Measurements from ENCODE around the gene UTF1. TPM values are rescaled to one million over a fixed set of nuclear protein-coding genes. Genes with fewer than 3 reads are reported as not detected.

The UTF1 gene
- total and polyA plus RNA-seq, 2 donors (not counting 1 experiment from before 2014, with no cell fraction given): 0.10 to 0.25 TPM

DNA sequence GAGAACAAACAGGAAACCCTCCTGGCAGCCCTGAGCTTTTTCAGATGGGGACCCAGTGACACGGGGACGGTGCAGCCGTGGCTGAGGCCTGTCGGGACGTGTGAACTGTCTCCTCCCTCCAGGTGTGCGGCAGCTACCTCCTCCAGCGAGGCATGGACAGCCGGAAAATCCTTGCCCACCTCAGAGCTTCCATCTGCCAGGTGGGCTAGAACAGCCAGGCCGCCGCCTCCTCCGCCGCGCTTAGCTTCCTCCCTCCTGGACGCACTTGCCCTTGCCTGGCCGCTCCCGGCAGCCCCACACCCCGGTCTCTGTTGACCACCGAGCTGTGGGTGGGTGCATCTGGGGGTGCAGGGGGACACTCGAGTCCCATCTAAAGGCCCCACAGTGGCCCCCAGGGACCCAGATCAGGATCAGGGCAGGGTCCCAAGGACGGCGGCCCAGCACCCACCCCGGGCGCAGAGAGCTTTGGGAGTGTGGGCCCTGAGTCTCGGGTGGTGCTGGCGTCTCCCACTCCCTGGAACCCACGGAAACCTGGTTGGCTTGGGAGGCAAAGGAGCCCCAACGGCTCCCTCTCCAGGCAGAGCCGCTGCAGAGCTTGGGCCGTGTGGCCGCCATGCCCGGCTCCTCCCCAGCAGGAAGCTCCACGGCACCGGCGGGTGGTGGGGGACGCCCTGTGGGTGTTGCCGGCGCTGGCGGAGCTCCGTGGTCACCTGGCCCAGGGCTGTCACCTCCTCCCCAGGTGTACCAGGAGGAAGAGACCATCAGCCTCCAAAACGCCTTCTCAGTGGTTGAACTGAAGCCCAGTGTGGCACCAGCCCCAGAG, 32.9 kb upstream of the UTF1 start:
- Histone ChIP-seq H3K9me3 (ENCODE audit: control extremely low read depth in 1 of 3, control insufficient read depth in 2 of 3, insufficient read depth in 1 of 3, low read length in 2 of 3) (peaks cover 0 to 1% (median 0%) of the 10 kb centered on the region in 3 donors), H3K36me3 (replicated peaks in 1 of 2; ENCODE audit: control extremely low read depth in 1 of 2, control insufficient read depth in 1 of 2, extremely low read depth in 1 of 2, insufficient read depth in 2 of 2, low read length in 1 of 2) (no peaks in the 10 kb centered on the region), H3K4me1 (ENCODE audit: control insufficient read depth in 2 of 2, insufficient read depth in 2 of 2, low read length in 2 of 2) (no peaks in the 10 kb centered on the region), H3K4me3 (ENCODE audit: control extremely low read depth in 1 of 5, extremely low read depth in 1 of 5, insufficient read depth in 1 of 5, low read depth in 2 of 5, low read length in 4 of 5) (no peak overlapping the region), H3K27ac (ENCODE audit: low read length in 2 of 2) (no peak overlapping the region), H2AFZ (ENCODE audit: insufficient read depth, low read depth, low read length, poor library complexity, severe bottlenecking) (no peak overlapping the region), H3K9ac (ENCODE audit: low read length) (no peak overlapping the region), H3K4me2 (replicated peaks; ENCODE audit: low read depth, low read length, poor library complexity, severe bottlenecking) (no peak overlapping the region), H3K79me2 (ENCODE audit: control insufficient read depth, insufficient read depth, low read length) (no peaks in the 10 kb centered on the region), H3K27me3 (replicated peaks in 1 of 4; ENCODE audit: control extremely low read depth in 1 of 4, control insufficient read depth in 3 of 4, insufficient read depth in 4 of 4, low read length in 3 of 4) (no peaks in the 10 kb centered on the region), H4K20me1 (ENCODE audit: control insufficient read depth, insufficient read depth, low read length, poor library complexity, severe bottlenecking) (no peaks in the 10 kb centered on the region)
- no peaks in the 10 kb centered on the region for H3K4me1 Mint-ChIP-seq
- H3K27ac Mint-ChIP-seq: no peak overlapping the region
- no peak for ATAC-seq (ENCODE audit: low read depth)
- H3K9me3 Mint-ChIP-seq (ENCODE audit: insufficient read depth): no peaks in the 10 kb centered on the region
- no peaks in the 10 kb centered on the region for H3K27me3 Mint-ChIP-seq
- WGBS (ENCODE audit: insufficient coverage): 87% methylated on average over 40 of the region's 40 CpGs
- intact Hi-C loops (cut with micrococcal nuclease): no loop called here
- TF ChIP-seq, protein P1, sequence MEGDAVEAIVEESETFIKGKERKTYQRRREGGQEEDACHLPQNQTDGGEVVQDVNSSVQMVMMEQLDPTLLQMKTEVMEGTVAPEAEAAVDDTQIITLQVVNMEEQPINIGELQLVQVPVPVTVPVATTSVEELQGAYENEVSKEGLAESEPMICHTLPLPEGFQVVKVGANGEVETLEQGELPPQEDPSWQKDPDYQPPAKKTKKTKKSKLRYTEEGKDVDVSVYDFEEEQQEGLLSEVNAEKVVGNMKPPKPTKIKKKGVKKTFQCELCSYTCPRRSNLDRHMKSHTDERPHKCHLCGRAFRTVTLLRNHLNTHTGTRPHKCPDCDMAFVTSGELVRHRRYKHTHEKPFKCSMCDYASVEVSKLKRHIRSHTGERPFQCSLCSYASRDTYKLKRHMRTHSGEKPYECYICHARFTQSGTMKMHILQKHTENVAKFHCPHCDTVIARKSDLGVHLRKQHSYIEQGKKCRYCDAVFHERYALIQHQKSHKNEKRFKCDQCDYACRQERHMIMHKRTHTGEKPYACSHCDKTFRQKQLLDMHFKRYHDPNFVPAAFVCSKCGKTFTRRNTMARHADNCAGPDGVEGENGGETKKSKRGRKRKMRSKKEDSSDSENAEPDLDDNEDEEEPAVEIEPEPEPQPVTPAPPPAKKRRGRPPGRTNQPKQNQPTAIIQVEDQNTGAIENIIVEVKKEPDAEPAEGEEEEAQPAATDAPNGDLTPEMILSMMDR (IDR thresholded peaks at IDR 0.05): no peak
- TF ChIP-seq EZH2 (IDR thresholded peaks at IDR 0.05; ENCODE audit: borderline replicate concordance, insufficient read depth, low read depth, low read length, poor library complexity, severe bottlenecking): no peak
- no peak overlapping the region for H3K4me3 Mint-ChIP-seq
- ChIA-PET POLR2A (no interaction called here), CTCF (no interaction called here)
- DNase-seq: no peak

DNA sequence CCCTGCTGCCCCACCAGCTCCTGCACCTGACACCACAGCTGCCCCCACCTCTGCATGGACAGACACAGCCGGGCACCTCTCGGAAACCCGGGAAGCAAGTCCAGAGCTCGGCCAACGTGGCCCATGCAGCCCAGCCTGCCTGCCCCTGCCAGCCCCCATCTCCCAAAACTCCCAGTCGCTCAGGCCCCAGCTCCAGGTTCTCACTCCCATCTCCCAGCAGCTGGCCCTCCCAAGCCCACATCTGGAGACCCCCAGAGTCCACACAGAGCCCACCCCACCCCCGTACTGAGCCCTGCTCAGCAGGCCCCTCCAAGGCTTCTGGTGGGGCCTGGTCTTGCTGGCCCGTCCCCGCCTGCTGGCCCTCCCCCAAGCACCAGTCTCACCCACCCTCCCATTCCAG, 32.2 kb upstream of the UTF1 start:
- POLR2A ChIA-PET: no interaction called here

More for the DNA sequence above, 32.2 kb upstream of the UTF1 start:
- intact Hi-C loops (cut with micrococcal nuclease): no loop called here
- Histone ChIP-seq H3K4me2 (replicated peaks; ENCODE audit: low read depth, low read length, poor library complexity, severe bottlenecking) (no peak overlapping the region), H3K27me3 (replicated peaks in 1 of 4; ENCODE audit: control extremely low read depth in 1 of 4, control insufficient read depth in 3 of 4, insufficient read depth in 4 of 4, low read length in 3 of 4) (no peaks in the 10 kb centered on the region), H4K20me1 (ENCODE audit: control insufficient read depth, insufficient read depth, low read length, poor library complexity, severe bottlenecking) (no peaks in the 10 kb centered on the region), H3K9me3 (ENCODE audit: control extremely low read depth in 1 of 3, control insufficient read depth in 2 of 3, insufficient read depth in 1 of 3, low read length in 2 of 3) (peaks cover 0 to 1% (median 0%) of the 10 kb centered on the region in 3 donors), H3K4me1 (ENCODE audit: control insufficient read depth in 2 of 2, insufficient read depth in 2 of 2, low read length in 2 of 2) (no peaks in the 10 kb centered on the region), H3K27ac (ENCODE audit: low read length in 2 of 2) (no peak overlapping the region), H2AFZ (ENCODE audit: insufficient read depth, low read depth, low read length, poor library complexity, severe bottlenecking) (no peak overlapping the region), H3K79me2 (ENCODE audit: control insufficient read depth, insufficient read depth, low read length) (no peaks in the 10 kb centered on the region), H3K4me3 (ENCODE audit: control extremely low read depth in 1 of 5, extremely low read depth in 1 of 5, insufficient read depth in 1 of 5, low read depth in 2 of 5, low read length in 4 of 5) (no peak overlapping the region), H3K36me3 (replicated peaks in 1 of 2; ENCODE audit: control extremely low read depth in 1 of 2, control insufficient read depth in 1 of 2, extremely low read depth in 1 of 2, insufficient read depth in 2 of 2, low read length in 1 of 2) (no peaks in the 10 kb centered on the region), H3K9ac (ENCODE audit: low read length) (no peak overlapping the region)
- CTCF ChIA-PET: no interaction called here
- Mint-ChIP-seq H3K27me3 (no peaks in the 10 kb centered on the region), H3K4me1 (no peaks in the 10 kb centered on the region), H3K4me3 (no peak overlapping the region), H3K27ac (no peak overlapping the region), H3K9me3 (ENCODE audit: insufficient read depth) (no peaks in the 10 kb centered on the region)
- ATAC-seq (ENCODE audit: low read depth): no peak
- DNase-seq: no peak
- 89% methylated on average over 7 of the region's 9 CpGs for WGBS (ENCODE audit: insufficient coverage)
- TF ChIP-seq, protein P1 (IDR thresholded peaks at IDR 0.05): no peak
- no peak for TF ChIP-seq EZH2 (IDR thresholded peaks at IDR 0.05; ENCODE audit: borderline replicate concordance, insufficient read depth, low read depth, low read length, poor library complexity, severe bottlenecking)
